ENCODE measurements around the gene KRTAP10-1.

The KRTAP10-1 gene

GRCh38 chr21:44517175-44517899 lies 22.7 kb downstream of the KRTAP10-1 start:
- TF ChIP-seq CTCF (IDR thresholded peaks at IDR 0.05; ENCODE audit: insufficient read depth, low read depth, low read length, missing control alignments) = no peak
- DNase-seq (ENCODE audit: low read depth) = peak; percentile 41
- H3K4me3 ChIP-seq (ENCODE audit: low read depth, low read length) = no peak overlapping the region

GRCh38 chr21:44516828-44517174 lies 23.2 kb downstream of the KRTAP10-1 start:
- H3K4me3 ChIP-seq (ENCODE audit: low read depth, low read length) = no peak overlapping the region
- no peak for TF ChIP-seq CTCF (IDR thresholded peaks at IDR 0.05; ENCODE audit: insufficient read depth, low read depth, low read length, missing control alignments)
- no peak for DNase-seq (ENCODE audit: low read depth)

- TF ChIP-seq CTCF (IDR thresholded peaks at IDR 0.05; ENCODE audit: insufficient read depth, low read depth, low read length, missing control alignments) = no peak
- no peak for DNase-seq (ENCODE audit: low read depth)
- no peak overlapping the region for H3K4me3 ChIP-seq (ENCODE audit: low read depth, low read length)
Measured at GRCh38 chr21:44516342-44516741, 23.7 kb downstream of the KRTAP10-1 start.

- no peak for DNase-seq (ENCODE audit: low read depth)
- no peak overlapping the region for H3K4me3 ChIP-seq (ENCODE audit: low read depth, low read length)
- no peak for TF ChIP-seq CTCF (IDR thresholded peaks at IDR 0.05; ENCODE audit: insufficient read depth, low read depth, low read length, missing control alignments)
Measured at GRCh38 chr21:44515359-44516165, 24.4 kb downstream of the KRTAP10-1 start.

GRCh38 chr21:44514746-44515358 lies 25.1 kb downstream of the KRTAP10-1 start:
- no peak overlapping the region for H3K4me3 ChIP-seq (ENCODE audit: low read depth, low read length)
- DNase-seq (ENCODE audit: low read depth) = no peak
- TF ChIP-seq CTCF (IDR thresholded peaks at IDR 0.05; ENCODE audit: insufficient read depth, low read depth, low read length, missing control alignments) = no peak

- DNase-seq (ENCODE audit: low read depth) = no peak
- no peak for TF ChIP-seq CTCF (IDR thresholded peaks at IDR 0.05; ENCODE audit: insufficient read depth, low read depth, low read length, missing control alignments)
- H3K4me3 ChIP-seq (ENCODE audit: low read depth, low read length) = no peak overlapping the region
Measured at GRCh38 chr21:44514218-44514520, 25.8 kb downstream of the KRTAP10-1 start.

Measured in GM12865 (cell line).